IMR-90 (cell line): ENCODE measurements around the gene GAREM1. TPM values are rescaled to one million over a fixed set of nuclear protein-coding genes. Genes with fewer than 3 reads are reported as not detected.

Experiments
- ATAC-seq: fragments of 200-7000 bp; cut with Tn5 transposase; 2 replicates; pipeline ENCODE4 v1.9.1; 2020; ENCODE audit warnings: low read depth, mild to moderate bottlenecking, moderate library complexity
- BruUV-seq: library from RNA; stranded (reverse); fragments of 400-500 nt; replicated peaks from 2 replicates; lab custom pipeline; 2021; lab: Mats Ljungman, UMichigan
- CTCF ChIA-PET: fragments of 300-600 bp; formaldehyde crosslinking; extraction: SDS; loops from one replicate; lab custom pipeline; 2021; ENCODE audit warnings: antibody characterized with exemption; lab: Yijun Ruan, JAX
- POLR2A ChIA-PET: fragments of 300-600 bp; sonication (Branson Sonifier 250); formaldehyde crosslinking; loops from one replicate; lab custom pipeline; 2022; ENCODE audit warnings: antibody characterized with exemption; ENCODE audit not compliant: unreplicated experiment; lab: Charles Lee
- DNase-seq: peaks from one replicate; pipeline ENCODE4 v3.0.0; 2013
- H2AFZ ChIP-seq: replicated peaks from 2 replicates; pipeline ENCODE3; 2013; ENCODE audit warnings: low read length, mild to moderate bottlenecking; ENCODE audit not compliant: poor library complexity
- H2AK5ac ChIP-seq: 2 replicates; pipeline ENCODE4 v1.6.1; 2013; ENCODE audit warnings: low read depth, low read length, inconsistent platforms
- H2AK9ac ChIP-seq: replicated peaks from 2 replicates; pipeline ENCODE3; 2013; ENCODE audit warnings: mild to moderate bottlenecking, low read depth, low read length, moderate library complexity; ENCODE audit not compliant: poor library complexity
- H2BK120ac ChIP-seq: 2 replicates; pipeline ENCODE4 v1.6.1; 2013; ENCODE audit warnings: low read depth, low read length, inconsistent platforms
- H2BK15ac ChIP-seq: 3 replicates; pipeline ENCODE4 v1.6.1; 2013; ENCODE audit warnings: low read depth, low read length, inconsistent platforms
- H2BK20ac ChIP-seq: 2 replicates; pipeline ENCODE4 v1.6.1; 2013; ENCODE audit warnings: low read depth, mild to moderate bottlenecking, inconsistent platforms, low read length, moderate library complexity
- H2BK5ac ChIP-seq: 2 replicates; pipeline ENCODE4 v1.6.1; 2013; ENCODE audit warnings: mild to moderate bottlenecking, low read depth, low read length, inconsistent platforms; ENCODE audit not compliant: poor library complexity, severe bottlenecking
- H3K14ac ChIP-seq: replicated peaks from 2 replicates; pipeline ENCODE4 v1.6.1; 2013; ENCODE audit warnings: low read depth, low read length, inconsistent platforms
- H3K18ac ChIP-seq: 2 replicates; pipeline ENCODE4 v1.6.1; 2013; ENCODE audit warnings: low read depth, low read length, control low read depth
- H3K23ac ChIP-seq: 2 replicates; pipeline ENCODE4 v1.6.1; 2013; ENCODE audit warnings: low read depth, low read length, inconsistent platforms
- H3K27ac ChIP-seq: 2 replicates; pipeline ENCODE4 v1.5.1; 2013; ENCODE audit warnings: mild to moderate bottlenecking, control low read depth, low read length; ENCODE audit not compliant: insufficient read depth
- H3K27me3 ChIP-seq: 2 replicates; pipeline ENCODE4 v1.6.1; 2013; ENCODE audit warnings: low read length; ENCODE audit not compliant: control insufficient read depth, insufficient read depth
- H3K36me3 ChIP-seq: 2 replicates; pipeline ENCODE4 v1.6.1; 2013; ENCODE audit warnings: low read length, mixed read lengths; ENCODE audit not compliant: control insufficient read depth, insufficient read depth
- H3K4ac ChIP-seq: 2 replicates; pipeline ENCODE4 v1.6.1; 2013; ENCODE audit warnings: low read depth, low read length, inconsistent platforms
- H3K4me1 ChIP-seq: 2 replicates; pipeline ENCODE4 v1.6.1; 2013; ENCODE audit warnings: low read length, mixed read lengths; ENCODE audit not compliant: control insufficient read depth, insufficient read depth
- H3K4me2 ChIP-seq: 2 replicates; pipeline ENCODE4 v1.6.1; 2013; ENCODE audit warnings: low read depth, mild to moderate bottlenecking, control low read depth, low read length, moderate library complexity
- H3K4me3 ChIP-seq: 2 replicates; pipeline ENCODE4 v1.5.1; 2013; ENCODE audit warnings: low read depth, mild to moderate bottlenecking, control low read depth, low read length, moderate library complexity; ENCODE audit not compliant: insufficient read depth
- H3K56ac ChIP-seq: 2 replicates; pipeline ENCODE4 v1.6.1; 2013; ENCODE audit warnings: low read length, inconsistent platforms; ENCODE audit not compliant: insufficient read depth; ENCODE audit errors: extremely low read depth
- H3K79me1 ChIP-seq, 2 experiments: 2 replicates each; pipeline ENCODE4 v1.6.1; 2013; ENCODE audit warnings: low read length in 2 of 2, inconsistent platforms in 1 of 2, low read depth in 1 of 2
- H3K9ac ChIP-seq: 2 replicates; pipeline ENCODE4 v1.6.1; 2013; ENCODE audit warnings: low read depth, low read length, control low read depth
- H3K9me1 ChIP-seq: 2 replicates; pipeline ENCODE4 v1.6.1; 2013; ENCODE audit warnings: low read length, inconsistent platforms; ENCODE audit not compliant: insufficient read depth
- H3K9me3 ChIP-seq: 2 replicates; pipeline ENCODE4 v1.6.1; 2013; ENCODE audit warnings: low read length; ENCODE audit not compliant: control insufficient read depth, insufficient read depth
- H4K20me1 ChIP-seq: 2 replicates; pipeline ENCODE4 v1.6.1; 2013; ENCODE audit warnings: low read length, inconsistent platforms; ENCODE audit not compliant: insufficient read depth
- H4K5ac ChIP-seq: 2 replicates; pipeline ENCODE4 v1.6.1; 2013; ENCODE audit warnings: mild to moderate bottlenecking, low read depth, low read length, control low read depth
- H4K8ac ChIP-seq, 2 experiments: 2 replicates each; pipeline ENCODE4 v1.6.1; 2013; ENCODE audit warnings: low read depth in 2 of 2, low read length in 2 of 2, control low read depth in 1 of 2, inconsistent platforms in 1 of 2
- H4K91ac ChIP-seq: 2 replicates; pipeline ENCODE4 v1.6.1; 2013; ENCODE audit warnings: low read depth, low read length, inconsistent platforms; ENCODE audit not compliant: insufficient read depth
- BHLHE40 ChIP-seq: fragments of 150-350 bp; IDR thresholded peaks from 2 replicates; pipeline ENCODE4 v1.6.1; 2016; ENCODE audit warnings: mild to moderate bottlenecking, low read depth, low read length
- CEBPB ChIP-seq: IDR thresholded peaks from 2 replicates; pipeline ENCODE4 v1.6.1; 2012; ENCODE audit warnings: low read depth, low read length, improper control_type of control experiment
- CHD1 ChIP-seq: IDR thresholded peaks from 2 replicates; pipeline ENCODE4 v1.6.1; 2012; ENCODE audit warnings: low read depth, low read length, improper control_type of control experiment
- CTCF ChIP-seq: conservative IDR thresholded peaks from 2 replicates; pipeline ENCODE4 v1.5.1; 2012; ENCODE audit warnings: mild to moderate bottlenecking, low read depth, low read length, improper control_type of control experiment
- FOS ChIP-seq: fragments of 150-350 bp; IDR thresholded peaks from 2 replicates; pipeline ENCODE4 v1.6.1; 2016; ENCODE audit warnings: low read depth, low read length
- MAFK ChIP-seq: IDR thresholded peaks from 2 replicates; pipeline ENCODE4 v1.6.1; 2012; ENCODE audit warnings: low read depth, low read length, improper control_type of control experiment
- MAZ ChIP-seq: IDR thresholded peaks from 2 replicates; pipeline ENCODE4 v1.6.1; 2012; ENCODE audit warnings: low read depth, mild to moderate bottlenecking, low read length, improper control_type of control experiment, moderate library complexity, borderline replicate concordance
- MXI1 ChIP-seq: IDR thresholded peaks from 2 replicates; pipeline ENCODE4 v1.6.1; 2012; ENCODE audit warnings: low read depth, mild to moderate bottlenecking, low read length, moderate library complexity, borderline replicate concordance
- NFE2L2 ChIP-seq: fragments of 150-350 bp; IDR thresholded peaks from 2 replicates; pipeline ENCODE4 v1.6.1; 2016; ENCODE audit warnings: low read depth, mild to moderate bottlenecking, low read length
- POLR2A ChIP-seq: IDR thresholded peaks from 2 replicates; pipeline ENCODE4 v1.6.1; 2012; ENCODE audit warnings: mild to moderate bottlenecking, low read depth, low read length
- RAD21 ChIP-seq: IDR thresholded peaks from 2 replicates; pipeline ENCODE4 v1.6.1; 2012; ENCODE audit warnings: low read length, improper control_type of control experiment
- RCOR1 ChIP-seq: IDR thresholded peaks from 2 replicates; pipeline ENCODE4 v1.6.1; 2012; ENCODE audit warnings: mild to moderate bottlenecking, low read length, improper control_type of control experiment; ENCODE audit not compliant: insufficient replicate concordance
- RFX5 ChIP-seq: IDR thresholded peaks from 2 replicates; pipeline ENCODE4 v1.8.0; 2012; ENCODE audit warnings: low read depth, mild to moderate bottlenecking, low read length, moderate library complexity
- SMC3 ChIP-seq: fragments of 150-350 bp; IDR thresholded peaks from 2 replicates; pipeline ENCODE4 v1.6.1; 2016; ENCODE audit warnings: low read depth, mild to moderate bottlenecking, antibody characterized with exemption, low read length, moderate library complexity
- USF2 ChIP-seq: fragments of 150-350 bp; IDR thresholded peaks from 2 replicates; pipeline ENCODE4 v1.6.1; 2017; ENCODE audit warnings: mild to moderate bottlenecking, antibody characterized with exemption, low read length, low read depth
- WGBS, 2 experiments: methylation state at CpG; one replicate each; pipeline versions ENCODE4 v1.1.5 to v1.1.7; 2013; ENCODE audit warnings: missing lambda C conversion rate in 2 of 2; ENCODE audit not compliant: insufficient read length in 1 of 2; ENCODE audit errors: extremely low coverage in 2 of 2; 5-methylcytosine and 5-hydroxymethylcytosine counted together
- dilution Hi-C: fragments of 300-500 bp; cut with HindIII; formaldehyde crosslinking; loops from one replicate; pipeline ENCODE4 v1.14.3; 2018; ENCODE audit warnings: low sequenced_read_pairs; ENCODE audit not compliant: unreplicated experiment
- in situ Hi-C: fragments of 300-500 bp; cut with MboI; formaldehyde crosslinking; loops from 3 replicates; pipeline ENCODE4 v1.14.3; 2019; ENCODE audit warnings: low sequenced_read_pairs, inconsistent platforms, mixed read lengths
- intact Hi-C: fragments of 100-400 bp; cut with micrococcal nuclease; formaldehyde crosslinking; loops from 2 replicates; pipeline ENCODE4 v1.10.0; 2022
- polyA plus RNA-seq, 3 experiments: library from polyadenylated mRNA; depleted of rRNA; stranded (reverse); fragments of >200 nt; gene quantifications; 2 replicates each; pipeline ENCODE4 v1.2.3, GENCODE V29; 2012; ENCODE audit warnings: low replicate concordance in 1 of 3
- total RNA-seq: library from RNA; depleted of rRNA; stranded (reverse); fragments of >200 nt; gene quantifications from 2 replicates; pipeline ENCODE4 v1.2.3, GENCODE V29; 2012
- TF ChIP-seq, protein P1 (sequence below): fragments of 150-350 bp; IDR thresholded peaks from 2 replicates; pipeline ENCODE4 v1.6.1; 2016; ENCODE audit warnings: low read depth, mild to moderate bottlenecking, low read length, moderate library complexity, borderline replicate concordance

GAREM1 gene
- total and polyA plus RNA-seq, 2 of the 4 experiments (the other 2 are of a cell fraction): 1.4 to 2.3 TPM

GRCh38 chr18:32368991-32369390, 101.7 kb downstream of the GAREM1 start:
- POLR2A ChIA-PET: no interaction called here
- H2BK20ac ChIP-seq: no peak overlapping the region
- no peak for TF ChIP-seq CHD1
- no peak for TF ChIP-seq USF2
- TF ChIP-seq BHLHE40: no peak
- no peak for TF ChIP-seq POLR2A
- TF ChIP-seq MAZ: no peak
- TF ChIP-seq MAFK: no peak
- TF ChIP-seq SMC3: no peak
- no peak for TF ChIP-seq NFE2L2
- no peak for TF ChIP-seq MXI1
- TF ChIP-seq RAD21: no peak
- TF ChIP-seq, protein P1, sequence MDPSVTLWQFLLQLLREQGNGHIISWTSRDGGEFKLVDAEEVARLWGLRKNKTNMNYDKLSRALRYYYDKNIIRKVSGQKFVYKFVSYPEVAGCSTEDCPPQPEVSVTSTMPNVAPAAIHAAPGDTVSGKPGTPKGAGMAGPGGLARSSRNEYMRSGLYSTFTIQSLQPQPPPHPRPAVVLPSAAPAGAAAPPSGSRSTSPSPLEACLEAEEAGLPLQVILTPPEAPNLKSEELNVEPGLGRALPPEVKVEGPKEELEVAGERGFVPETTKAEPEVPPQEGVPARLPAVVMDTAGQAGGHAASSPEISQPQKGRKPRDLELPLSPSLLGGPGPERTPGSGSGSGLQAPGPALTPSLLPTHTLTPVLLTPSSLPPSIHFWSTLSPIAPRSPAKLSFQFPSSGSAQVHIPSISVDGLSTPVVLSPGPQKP: no peak
- no peak for TF ChIP-seq CEBPB
- no peak for TF ChIP-seq RFX5
- TF ChIP-seq RCOR1: no peak
- TF ChIP-seq FOS: no peak
- TF ChIP-seq CTCF: no peak

More at GRCh38 chr18:32368991-32369390, 101.7 kb downstream of the GAREM1 start:
- no TSS peak for BruUV-seq
- Histone ChIP-seq H4K8ac (no peak overlapping the region), H3K18ac (no peak overlapping the region), H2AK5ac (no peak overlapping the region), H3K4me3 (no peak overlapping the region), H3K23ac (no peak overlapping the region), H2BK5ac (no peak overlapping the region), H2AK9ac (no peak overlapping the region), H3K4me2 (no peak overlapping the region), H4K5ac (no peak overlapping the region), H3K27ac (no peak overlapping the region), H3K36me3 (no peaks in the 10 kb centered on the region), H2BK15ac (no peak overlapping the region), H3K14ac (no peak overlapping the region), H3K79me1 (no peaks in the 10 kb centered on the region; a peak in 1 of 4 replicates), H3K56ac (no peak overlapping the region), H3K9me3 (no peaks in the 10 kb centered on the region), H3K9me1 (no peaks in the 10 kb centered on the region; the same call in 1 of the 2 replicates), H2AFZ (no peak overlapping the region), H3K9ac (no peak overlapping the region), H3K4ac (no peak overlapping the region), H4K91ac (no peak overlapping the region), H2BK120ac (no peak overlapping the region), H3K27me3 (no peaks in the 10 kb centered on the region), H3K4me1 (peaks cover 6% of the 10 kb centered on the region), H4K20me1 (no peaks in the 10 kb centered on the region)
- in situ Hi-C loops: no loop called here
- whole genome bisulfite sequencing, 2 experiments: no CpG with 5 or more reads among the region's 4 CpGs
- dilution Hi-C loops: no loop called here
- DNase-seq (no peak), ATAC-seq (no peak)
- CTCF ChIA-PET: no interaction called here
- intact Hi-C loops: loop anchor here (5.0 kb wide), 1 partner anchor 48 kb away; no protein-coding TSS in a partner anchor
